K562 (cell line): ENCODE measurements around the gene KLK8. TPM values are rescaled to one million over a fixed set of nuclear protein-coding genes. Genes with fewer than 3 reads are reported as not detected.
A peak's percentile ranks its signal among the peaks of the same experiment; 100 is the strongest.

Experiments
- ATAC-seq: fragments of 200-7000 bp; cut with Tn5 transposase; 3 replicates; pipeline ENCODE4 v1.9.1; 2020; ENCODE audit warnings: moderate library complexity
- BruUV-seq: library from RNA; stranded (reverse); fragments of 400-500 nt; replicated peaks from 2 replicates; lab custom pipeline; 2021; lab: Mats Ljungman, UMichigan
- CTCF ChIA-PET: fragments of 300-600 bp; formaldehyde crosslinking; extraction: SDS; loops from one replicate; lab custom pipeline; 2021; ENCODE audit warnings: low intra/inter-chr PET ratio; lab: Yijun Ruan, JAX
- POLR2A ChIA-PET: fragments of 300-600, 350-650 bp; sonication (Branson Sonifier 250); formaldehyde crosslinking; extraction: SDS; loops from one replicate; lab custom pipeline; 2021; ENCODE audit warnings: antibody characterized with exemption, inconsistent platforms; lab: Yijun Ruan, JAX
- DNase-seq, 4 experiments: peaks; one replicate each; pipeline versions ENCODE4 v3.0.0 to v3.0.0-alpha.2; 2011 to 2018; ENCODE audit warnings: low spot score in 3 of 4, mixed read lengths in 3 of 4; ENCODE audit errors: extremely low read depth in 1 of 4
- FAIRE-seq: peaks from 2 replicates; lab custom pipeline; 2011; peaks lifted over from hg19 to GRCh38; lab: Jason Lieb, UNC
- H2AFZ ChIP-seq: 2 replicates; pipeline ENCODE4 v1.6.0; 2011; ENCODE audit warnings: low read depth, low read length, control low read depth, inconsistent platforms
- H3K27ac ChIP-seq: fragments of 200-600 bp; 3 replicates; pipeline ENCODE4 v1.8.0; 2011; ENCODE audit warnings: low read depth, mild to moderate bottlenecking, control low read depth, inconsistent platforms, low read length, moderate library complexity, mixed read lengths; ENCODE audit errors: extremely low read depth
- H3K27me3 ChIP-seq, 2 experiments: fragments of 300-600 bp in 1 of 2; 2 replicates in 1 of 2; 3 replicates in 1 of 2; pipeline versions ENCODE4 v1.6.0 to v1.8.0; 2011; ENCODE audit warnings: inconsistent platforms in 2 of 2, low read length in 2 of 2, mild to moderate bottlenecking in 1 of 2, mixed read lengths in 1 of 2, moderate library complexity in 1 of 2; ENCODE audit not compliant: control insufficient read depth in 2 of 2, insufficient read depth in 2 of 2
- H3K36me3 ChIP-seq: fragments of 300-600 bp; 3 replicates; pipeline ENCODE4 v1.8.0; 2011; ENCODE audit warnings: mild to moderate bottlenecking, low read length, inconsistent platforms; ENCODE audit not compliant: control insufficient read depth, insufficient read depth
- H3K4me1 ChIP-seq, 2 experiments: fragments of 200-600 bp in 1 of 2; replicated peaks in 1 of 2; 2 replicates in 1 of 2; 3 replicates in 1 of 2; pipeline versions ENCODE4 v1.5.1 to v1.8.0; 2011; ENCODE audit warnings: inconsistent platforms in 2 of 2, low read length in 2 of 2, mild to moderate bottlenecking in 1 of 2, mixed read lengths in 1 of 2, moderate library complexity in 1 of 2; ENCODE audit not compliant: control insufficient read depth in 2 of 2, insufficient read depth in 2 of 2
- H3K4me2 ChIP-seq: 2 replicates; pipeline ENCODE4 v1.6.1; 2011; ENCODE audit warnings: low read length, control low read depth, inconsistent platforms, mixed read lengths; ENCODE audit not compliant: insufficient read depth
- H3K4me3 ChIP-seq: fragments of 200-600 bp; sonication (generic), shearing (Covaris generic); 2 replicates; pipeline ENCODE4 v1.5.1; 2016; ENCODE audit warnings: control low read depth, inconsistent platforms
- H3K79me2 ChIP-seq: fragments of 200-600 bp; 3 replicates; pipeline ENCODE4 v1.8.0; 2011; ENCODE audit warnings: low read length, inconsistent platforms; ENCODE audit not compliant: control insufficient read depth, insufficient read depth
- H3K9ac ChIP-seq, 2 experiments: 2 replicates each; pipeline versions ENCODE4 v1.6.0 to v1.6.1; 2011; ENCODE audit warnings: low read depth in 2 of 2, low read length in 2 of 2, control low read depth in 1 of 2, inconsistent platforms in 1 of 2, mild to moderate bottlenecking in 1 of 2, mixed read lengths in 1 of 2; ENCODE audit not compliant: insufficient read depth in 1 of 2
- H3K9me1 ChIP-seq: one replicate; pipeline ENCODE4 v1.6.0; 2011; ENCODE audit warnings: inconsistent platforms, mild to moderate bottlenecking, low read length, moderate library complexity; ENCODE audit not compliant: control insufficient read depth, insufficient read depth
- H3K9me3 ChIP-seq: replicated peaks from 2 replicates; pipeline ENCODE4 v1.5.1; 2011; ENCODE audit warnings: low read depth, low read length, inconsistent platforms; ENCODE audit not compliant: control insufficient read depth, insufficient read depth
- H4K20me1 ChIP-seq: replicated peaks from 2 replicates; pipeline ENCODE4 v1.6.1; 2011; ENCODE audit warnings: low read length, inconsistent platforms, mixed read lengths; ENCODE audit not compliant: control insufficient read depth, insufficient read depth
- EGR1 ChIP-seq: fragments of 450-650 bp; conservative IDR thresholded peaks from 2 replicates; pipeline ENCODE4 v1.6.1; 2017; ENCODE audit warnings: mild to moderate bottlenecking
- ELF1 ChIP-seq: fragments of 200-800 bp; sonication (Bioruptor generic); IDR thresholded peaks from 2 replicates; pipeline ENCODE4 v1.6.1; 2016; ENCODE audit warnings: missing genetic modification characterization, missing compliant biosample characterization
- JUN ChIP-seq, 2 experiments: sonication (generic) in 1 of 2; formaldehyde crosslinking in 1 of 2; IDR thresholded peaks; 2 replicates each; pipeline versions ENCODE4 v1.6.1 to v1.8.0; 2012 to 2022; ENCODE audit warnings: borderline replicate concordance in 2 of 2, mild to moderate bottlenecking in 2 of 2, improper control_type of control experiment in 1 of 2, low read depth in 1 of 2, low read length in 1 of 2, missing genetic modification reagents in 1 of 2
- KLF10 ChIP-seq: fragments of 250-450 bp; sonication (Bioruptor Pico); IDR thresholded peaks from 2 replicates; pipeline ENCODE4 v1.6.1; 2021; ENCODE audit warnings: matching md5 sums
- NCOA1 ChIP-seq: fragments of 450-650 bp; IDR thresholded peaks from 2 replicates; pipeline ENCODE4 v1.6.1; 2016; ENCODE audit warnings: low read depth
- NRF1 ChIP-seq, 2 experiments: fragments of 450-650 bp; IDR thresholded peaks in 1 of 2; conservative IDR thresholded peaks in 1 of 2; 2 replicates each; pipeline ENCODE4 v1.6.1; 2014; ENCODE audit warnings: mild to moderate bottlenecking in 2 of 2
- RBM14 ChIP-seq: fragments of 200-400 bp; formaldehyde crosslinking; IDR thresholded peaks from 2 replicates; pipeline ENCODE4 v1.6.1; 2018; ENCODE audit warnings: low read depth, mild to moderate bottlenecking, low read length, moderate library complexity, borderline replicate concordance; ENCODE audit not compliant: insufficient read depth
- SAP30 ChIP-seq: fragments of 200-600 bp; sonication (generic); IDR thresholded peaks from 2 replicates; pipeline ENCODE4 v1.6.1; 2012; ENCODE audit warnings: borderline replicate concordance, low read depth, mild to moderate bottlenecking, moderate library complexity, low read length, control low read depth, inconsistent platforms; ENCODE audit not compliant: insufficient read depth, poor library complexity, severe bottlenecking
- SIRT6 ChIP-seq: IDR thresholded peaks from one replicate; pipeline ENCODE4 v1.6.1; 2012; ENCODE audit warnings: low read depth, mild to moderate bottlenecking, control low read depth, inconsistent platforms, low read length, moderate library complexity
- SMAD4 ChIP-seq: fragments of 250-450 bp; sonication (Bioruptor Pico); conservative IDR thresholded peaks from 2 replicates; pipeline ENCODE4 v1.8.0; 2021; ENCODE audit warnings: inconsistent platforms, mild to moderate bottlenecking, moderate library complexity
- TCF7 ChIP-seq: sonication (generic); IDR thresholded peaks from 2 replicates; pipeline ENCODE4 v1.6.1; 2016; ENCODE audit warnings: antibody characterized with exemption, borderline replicate concordance
- TEAD4 ChIP-seq, 2 experiments: sonication (generic) in 1 of 2; formaldehyde crosslinking in 1 of 2; IDR thresholded peaks; 2 replicates each; pipeline versions ENCODE4 v1.6.1 to v1.8.0; 2012 to 2022; ENCODE audit warnings: borderline replicate concordance in 1 of 2, inconsistent platforms in 1 of 2, low read length in 1 of 2, mild to moderate bottlenecking in 1 of 2, missing genetic modification reagents in 1 of 2
- ZFX ChIP-seq: sonication (generic); formaldehyde crosslinking; IDR thresholded peaks from 2 replicates; pipeline ENCODE4 v1.8.0; 2022; ENCODE audit warnings: mild to moderate bottlenecking, missing genetic modification reagents, moderate library complexity
- WGBS: fragments of 100-300 bp; shearing (Covaris generic); methylation state at CpG from one replicate; pipeline ENCODE4 v1.1.6; 2016; ENCODE audit warnings: low coverage, mixed read lengths; ENCODE audit not compliant: insufficient coverage; ENCODE audit errors: missing lambda C conversion rate; 5-methylcytosine and 5-hydroxymethylcytosine counted together
- in situ Hi-C: fragments of 300-500 bp; cut with MboI; formaldehyde crosslinking; loops from 4 replicates; pipeline ENCODE4 v1.15.0; 2018; ENCODE audit warnings: inconsistent platforms, mixed read lengths
- intact Hi-C: fragments of 100-400 bp; cut with micrococcal nuclease; formaldehyde crosslinking; loops from 2 replicates; pipeline ENCODE4 v1.14.2; 2022
- polyA plus RNA-seq, 8 experiments: library from polyadenylated mRNA; depleted of rRNA in 4 of 8; stranded (reverse) in 5 of 8; unstranded in 3 of 8; fragments of >200 nt; fragmentation: Nextera tagmentation in 2 of 8; fragmentation: Illumina TruSeq in 1 of 8; extraction: Ambion mirVana in 2 of 8; extraction: Trizol in 1 of 8; gene quantifications; 2 replicates each; pipeline versions ENCODE4 v1.2.1 to v1.2.3, GENCODE V29; 2011 to 2014; ENCODE audit warnings: inconsistent platforms in 1 of 8, missing spikeins in 1 of 8
- total RNA-seq, 7 experiments: library from RNA; depleted of rRNA in 6 of 7; stranded (reverse); fragments of >200 nt in 6 of 7; fragmentation: Illumina TruSeq in 2 of 7; extraction: Trizol in 2 of 7; gene quantifications; 2 replicates each; pipeline versions ENCODE4 v1.2.1 to v1.2.3, GENCODE V29; 2011 to 2021; ENCODE audit warnings: low replicate concordance in 1 of 7
- TF ChIP-seq, protein P1 (sequence below), 2 experiments: fragments of 450-650 bp; IDR thresholded peaks; 2 replicates each; pipeline ENCODE4 v1.6.1; 2016
- TF ChIP-seq, protein P2 (sequence below): fragments of 450-650 bp; formaldehyde crosslinking; IDR thresholded peaks from 2 replicates; pipeline ENCODE4 v1.4.0; 2020; ENCODE audit warnings: mild to moderate bottlenecking, mixed read lengths
- TF ChIP-seq, protein P3 (sequence below): fragments of 450-650 bp; formaldehyde crosslinking; conservative IDR thresholded peaks from 2 replicates; pipeline ENCODE4 v1.4.0; 2022; ENCODE audit warnings: mild to moderate bottlenecking, missing genetic modification characterization

Gene KLK8
- total and polyA plus RNA-seq, 9 of the 15 experiments (the other 6 are each of a cell fraction or from before 2014, with no cell fraction given): 0.37 to 1.7 (median 0.76) TPM

DNA sequence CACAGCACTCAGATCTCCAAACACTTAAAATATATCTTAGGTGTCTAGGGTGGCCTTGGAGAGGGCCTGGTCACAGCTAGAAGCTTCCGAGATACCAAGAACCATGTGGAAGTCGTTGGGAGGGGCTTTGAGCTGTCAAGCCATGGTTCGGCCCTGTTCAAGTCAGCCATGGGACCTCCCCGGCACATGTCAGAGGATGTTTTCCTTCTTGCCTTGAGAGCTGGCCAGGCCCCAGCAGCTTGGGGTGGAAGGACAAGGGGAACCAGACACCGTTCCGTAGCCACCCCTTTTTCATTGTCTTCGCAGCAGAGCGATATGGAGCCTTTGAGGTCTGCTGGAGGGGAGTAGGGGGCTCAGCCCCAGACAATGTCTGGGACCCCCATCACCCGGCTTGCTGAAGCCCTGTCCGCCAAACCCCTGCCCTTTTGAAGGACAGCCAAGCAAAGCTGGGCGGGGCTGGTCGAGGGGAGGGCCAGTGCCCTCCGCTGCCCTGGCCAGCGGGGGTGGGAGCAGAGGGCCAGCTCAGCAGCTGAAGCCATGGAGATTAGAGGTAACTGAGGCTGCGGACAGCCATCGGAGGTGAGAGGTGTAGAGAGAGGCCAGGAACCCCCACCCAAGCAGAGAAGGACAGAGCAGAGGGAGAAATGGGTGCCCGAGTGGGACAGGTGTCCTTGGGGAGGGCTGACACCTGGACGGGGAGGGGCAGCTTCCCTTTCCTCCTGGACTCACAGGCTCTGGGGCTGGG, 24.6 kb upstream of the KLK8 start:
- no peaks in the 10 kb centered on the region for H3K9me3 ChIP-seq
- no peak overlapping the region for H3K4me2 ChIP-seq
- H3K4me3 ChIP-seq: no peak overlapping the region
- peak overlapping the region in 1 of 2 experiments; percentile 58; a peak in 1 of 4 replicates for H3K9ac ChIP-seq
- DNase-seq (no peak), FAIRE-seq (no peak), ATAC-seq (no peak)
- TF ChIP-seq TEAD4 (IDR thresholded peaks at IDR 0.05; ENCODE audit: low read length): no peak
- no peak for TF ChIP-seq TEAD4 (CRISPR knock-in tag; IDR thresholded peaks at IDR 0.05; ENCODE audit: borderline replicate concordance)
- TF ChIP-seq ELF1: no peak
- TF ChIP-seq, protein P1, sequence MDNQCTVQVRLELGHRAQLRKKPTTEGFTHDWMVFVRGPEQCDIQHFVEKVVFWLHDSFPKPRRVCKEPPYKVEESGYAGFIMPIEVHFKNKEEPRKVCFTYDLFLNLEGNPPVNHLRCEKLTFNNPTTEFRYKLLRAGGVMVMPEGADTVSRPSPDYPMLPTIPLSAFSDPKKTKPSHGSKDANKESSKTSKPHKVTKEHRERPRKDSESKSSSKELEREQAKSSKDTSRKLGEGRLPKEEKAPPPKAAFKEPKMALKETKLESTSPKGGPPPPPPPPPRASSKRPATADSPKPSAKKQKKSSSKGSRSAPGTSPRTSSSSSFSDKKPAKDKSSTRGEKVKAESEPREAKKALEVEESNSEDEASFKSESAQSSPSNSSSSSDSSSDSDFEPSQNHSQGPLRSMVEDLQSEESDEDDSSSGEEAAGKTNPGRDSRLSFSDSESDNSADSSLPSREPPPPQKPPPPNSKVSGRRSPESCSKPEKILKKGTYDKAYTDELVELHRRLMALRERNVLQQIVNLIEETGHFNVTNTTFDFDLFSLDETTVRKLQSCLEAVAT (IDR thresholded peaks at IDR 0.05): no peak
- no peak for TF ChIP-seq KLF10 (CRISPR knock-in tag)
- TF ChIP-seq JUN (IDR thresholded peaks at IDR 0.05; ENCODE audit: borderline replicate concordance, low read depth, low read length): no peak
- TF ChIP-seq JUN (CRISPR knock-in tag; IDR thresholded peaks at IDR 0.05; ENCODE audit: borderline replicate concordance): no peak
- TF ChIP-seq RBM14: no peak
- TF ChIP-seq, protein P2, sequence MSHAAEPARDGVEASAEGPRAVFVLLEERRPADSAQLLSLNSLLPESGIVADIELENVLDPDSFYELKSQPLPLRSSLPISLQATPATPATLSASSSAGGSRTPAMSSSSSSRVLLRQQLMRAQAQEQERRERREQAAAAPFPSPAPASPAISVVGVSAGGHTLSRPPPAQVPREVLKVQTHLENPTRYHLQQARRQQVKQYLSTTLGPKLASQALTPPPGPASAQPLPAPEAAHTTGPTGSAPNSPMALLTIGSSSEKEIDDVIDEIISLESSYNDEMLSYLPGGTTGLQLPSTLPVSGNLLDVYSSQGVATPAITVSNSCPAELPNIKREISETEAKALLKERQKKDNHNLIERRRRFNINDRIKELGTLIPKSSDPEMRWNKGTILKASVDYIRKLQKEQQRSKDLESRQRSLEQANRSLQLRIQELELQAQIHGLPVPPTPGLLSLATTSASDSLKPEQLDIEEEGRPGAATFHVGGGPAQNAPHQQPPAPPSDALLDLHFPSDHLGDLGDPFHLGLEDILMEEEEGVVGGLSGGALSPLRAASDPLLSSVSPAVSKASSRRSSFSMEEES (CRISPR knock-in tag): no peak
- TF ChIP-seq NCOA1: no peak
- no peak for TF ChIP-seq NRF1 (conservative IDR thresholded peaks at IDR 0.05 in 1 of 2, IDR thresholded peaks at IDR 0.05 in 1 of 2)
- TF ChIP-seq ZFX (CRISPR knock-in tag): no peak
- TF ChIP-seq SIRT6: no peak
- TF ChIP-seq SMAD4: no peak
- TF ChIP-seq, protein P3, sequence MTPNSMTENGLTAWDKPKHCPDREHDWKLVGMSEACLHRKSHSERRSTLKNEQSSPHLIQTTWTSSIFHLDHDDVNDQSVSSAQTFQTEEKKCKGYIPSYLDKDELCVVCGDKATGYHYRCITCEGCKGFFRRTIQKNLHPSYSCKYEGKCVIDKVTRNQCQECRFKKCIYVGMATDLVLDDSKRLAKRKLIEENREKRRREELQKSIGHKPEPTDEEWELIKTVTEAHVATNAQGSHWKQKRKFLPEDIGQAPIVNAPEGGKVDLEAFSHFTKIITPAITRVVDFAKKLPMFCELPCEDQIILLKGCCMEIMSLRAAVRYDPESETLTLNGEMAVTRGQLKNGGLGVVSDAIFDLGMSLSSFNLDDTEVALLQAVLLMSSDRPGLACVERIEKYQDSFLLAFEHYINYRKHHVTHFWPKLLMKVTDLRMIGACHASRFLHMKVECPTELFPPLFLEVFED (CRISPR knock-in tag): no peak
- TF ChIP-seq SAP30: no peak
- no peak for TF ChIP-seq TCF7
- no peak for TF ChIP-seq EGR1
- no peaks in the 10 kb centered on the region for H3K36me3 ChIP-seq
- peaks cover 1% of the 10 kb centered on the region for H3K9me1 ChIP-seq
- no peak overlapping the region for H2AFZ ChIP-seq
- WGBS: 1% methylated on average over 15 of the region's 18 CpGs
- intact Hi-C loops: no loop called here
- POLR2A ChIA-PET: interaction anchor here (0.6 kb wide), 1 partner anchor 22 kb away, joined by 3 read pairs; no protein-coding TSS in a partner anchor
- H4K20me1 ChIP-seq: 0 out of 2 replicates have a peak, but pooled peaks cover 8% of the 10 kb centered on the region
- H3K27me3 ChIP-seq: peaks cover 25 to 68% of the 10 kb centered on the region in 2 experiments
- no peaks in the 10 kb centered on the region for H3K79me2 ChIP-seq
- H3K27ac ChIP-seq: no peak overlapping the region
- in situ Hi-C loops: no loop called here
- BruUV-seq: no TSS peak
- CTCF ChIA-PET: no interaction called here
- peaks cover 2 to 7% of the 10 kb centered on the region in 2 experiments; a peak in 4 of 5 replicates for H3K4me1 ChIP-seq
